Mucosa of gallbladder (tissue), 1 donor: ENCODE data around the gene WDR36. TPM values are rescaled to one million over a fixed set of nuclear protein-coding genes. Genes with fewer than 3 reads are reported as not detected.

Experiments used
- DNase-seq: peaks from one replicate; pipeline ENCODE4 v3.0.0-alpha.2; 2020; ENCODE audit warnings: low spot score
- total RNA-seq: library from RNA; stranded (reverse); gene quantifications from one replicate; pipeline ENCODE4 v1.2.1, GENCODE V29; 2021
- donor health status: DM: no; HTN: no; CAD: no.

Gene WDR36
- total RNA-seq, result 19.5 TPM

GRCh38 chr5:111092062-111092853, at the start of gene WDR36:
Gene WDR36 (plus strand): TSS chr5:111092348. CDS start chr5:111092457, 109 bp downstream.
- peak; percentile 88 for DNase-seq

GRCh38 chr5:111043712-111044506, 48.2 kb upstream of the WDR36 start:
- DNase-seq, result no peak

GRCh38 chr5:111058064-111058463, 34.1 kb upstream of the WDR36 start:
- no peak for DNase-seq

GRCh38 chr5:111060169-111060568, 32.0 kb upstream of the WDR36 start:
- DNase-seq, result no peak

GRCh38 chr5:111061618-111062017, 30.5 kb upstream of the WDR36 start:
- no peak for DNase-seq

GRCh38 chr5:111063709-111064322, 28.3 kb upstream of the WDR36 start:
- DNase-seq, result no peak

GRCh38 chr5:111066261-111066938, 25.7 kb upstream of the WDR36 start:
- DNase-seq, result no peak

GRCh38 chr5:111068213-111068612, 23.9 kb upstream of the WDR36 start:
- no peak for DNase-seq

GRCh38 chr5:111069839-111070238, 22.3 kb upstream of the WDR36 start:
- DNase-seq, result no peak

- DNase-seq, result no peak
These were observed 21.6 kb upstream of the WDR36 start for GRCh38 chr5:111070272-111071134.

- no peak for DNase-seq
These were observed 20.7 kb upstream of the WDR36 start, which contains the start of gene TSLP for GRCh38 chr5:111071413-111071812. Gene TSLP (plus strand): TSS chr5:111071713. CDS start chr5:111071891, 178 bp downstream.

- DNase-seq, result peak; percentile 44
These were observed 19.0 kb upstream of the WDR36 start for GRCh38 chr5:111072949-111073682.

- DNase-seq, result no peak
These were observed 17.9 kb upstream of the WDR36 start for GRCh38 chr5:111074244-111074643.

- no peak for DNase-seq
These were observed 16.6 kb upstream of the WDR36 start for GRCh38 chr5:111075520-111075919.

GRCh38 chr5:111076091-111076490, 16.1 kb upstream of the WDR36 start:
- DNase-seq, result no peak

GRCh38 chr5:111077678-111078077, 14.5 kb upstream of the WDR36 start:
- no peak for DNase-seq

GRCh38 chr5:111079846-111080245, 12.3 kb upstream of the WDR36 start:
- DNase-seq, result no peak

- DNase-seq, result no peak
These were observed 8.8 kb upstream of the WDR36 start for GRCh38 chr5:111083323-111083722.

- no peak for DNase-seq
These were observed 3.8 kb downstream of the WDR36 start for GRCh38 chr5:111095982-111096381.
